GM10266 (cell line): Measurements from ENCODE around the gene TSFM.

Source experiments
- DNase-seq: peaks from one replicate; pipeline ENCODE4 v3.0.0; 2012; ENCODE audit errors: extremely low spot score
- CTCF ChIP-seq: IDR thresholded peaks from 2 replicates; pipeline ENCODE4 v1.5.1; 2012; ENCODE audit warnings: mild to moderate bottlenecking, low read depth; ENCODE audit not compliant: control insufficient read depth, insufficient read depth; ENCODE audit errors: missing control alignments

TSFM gene

DNA sequence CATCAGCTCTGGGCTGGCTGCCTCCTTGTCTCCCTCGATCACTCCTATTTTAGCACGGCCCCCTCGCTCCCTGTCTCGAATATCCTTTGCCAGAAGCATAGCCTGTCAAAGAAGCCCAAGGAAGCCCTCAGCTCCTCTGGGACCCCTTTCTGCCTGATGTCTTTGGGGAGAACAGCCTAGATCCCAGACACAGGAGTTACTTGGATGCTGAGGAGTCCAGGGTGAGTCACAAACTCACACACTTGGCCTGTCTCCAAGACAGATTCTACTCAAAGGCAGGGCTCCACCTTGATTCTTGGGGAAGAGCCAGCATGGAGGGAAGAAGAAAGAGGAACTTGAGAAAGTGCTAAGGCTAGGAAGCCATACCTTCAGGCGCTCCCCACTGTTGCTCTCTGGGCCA, 27.9 kb downstream of the TSFM start:
- TF ChIP-seq CTCF, result no peak
- DNase-seq, result no peak

- no peak for TF ChIP-seq CTCF
- no peak for DNase-seq
Observed at GRCh38 chr12:57811028-57811755, 28.6 kb downstream of the TSFM start.

DNA sequence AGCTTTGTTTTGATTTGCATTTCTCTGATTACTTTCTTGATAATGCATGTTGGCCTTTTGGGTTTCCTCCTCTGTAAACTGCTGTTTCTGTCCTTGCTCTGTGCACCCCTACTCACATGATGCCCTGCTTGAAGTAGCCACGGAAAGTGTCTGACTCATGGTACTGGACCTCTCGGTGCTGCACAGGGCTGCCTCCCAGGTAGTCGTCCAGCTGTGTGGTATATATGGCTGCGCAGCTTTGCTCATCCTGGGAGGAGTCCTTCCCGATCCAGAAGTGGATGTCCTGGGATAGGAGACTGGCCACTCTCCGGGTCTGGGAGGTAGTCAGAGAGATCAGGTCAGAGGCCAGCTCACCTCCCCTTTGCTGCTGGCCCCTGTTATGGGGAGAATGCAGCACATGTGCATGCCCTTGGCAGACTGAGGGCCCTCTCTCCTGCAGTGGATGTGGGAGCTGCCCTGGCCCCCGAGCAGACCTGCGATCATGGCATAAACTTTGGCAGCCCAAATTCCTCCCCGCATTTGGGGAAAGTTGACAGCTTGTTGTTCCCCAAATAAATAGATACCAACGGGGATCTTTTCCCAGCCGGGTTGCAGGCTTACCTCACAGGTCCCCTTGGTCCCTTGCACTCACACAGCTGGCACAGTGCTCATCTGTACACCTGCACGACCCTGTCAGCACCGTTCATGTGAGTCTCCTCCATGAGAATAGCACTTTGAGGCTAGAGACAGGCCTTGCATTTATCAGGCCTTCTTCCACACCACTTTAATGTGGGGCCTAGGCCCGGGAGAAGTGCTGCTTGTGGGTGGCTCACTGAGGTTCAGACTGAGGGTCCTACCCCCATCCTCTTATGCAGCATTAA, 30.8 kb downstream of the TSFM start:
- TF ChIP-seq CTCF, result no peak
- DNase-seq, result no peak

GRCh38 chr12:57813971-57814772, 31.6 kb downstream of the TSFM start:
- DNase-seq, result no peak
- TF ChIP-seq CTCF, result no peak

DNA sequence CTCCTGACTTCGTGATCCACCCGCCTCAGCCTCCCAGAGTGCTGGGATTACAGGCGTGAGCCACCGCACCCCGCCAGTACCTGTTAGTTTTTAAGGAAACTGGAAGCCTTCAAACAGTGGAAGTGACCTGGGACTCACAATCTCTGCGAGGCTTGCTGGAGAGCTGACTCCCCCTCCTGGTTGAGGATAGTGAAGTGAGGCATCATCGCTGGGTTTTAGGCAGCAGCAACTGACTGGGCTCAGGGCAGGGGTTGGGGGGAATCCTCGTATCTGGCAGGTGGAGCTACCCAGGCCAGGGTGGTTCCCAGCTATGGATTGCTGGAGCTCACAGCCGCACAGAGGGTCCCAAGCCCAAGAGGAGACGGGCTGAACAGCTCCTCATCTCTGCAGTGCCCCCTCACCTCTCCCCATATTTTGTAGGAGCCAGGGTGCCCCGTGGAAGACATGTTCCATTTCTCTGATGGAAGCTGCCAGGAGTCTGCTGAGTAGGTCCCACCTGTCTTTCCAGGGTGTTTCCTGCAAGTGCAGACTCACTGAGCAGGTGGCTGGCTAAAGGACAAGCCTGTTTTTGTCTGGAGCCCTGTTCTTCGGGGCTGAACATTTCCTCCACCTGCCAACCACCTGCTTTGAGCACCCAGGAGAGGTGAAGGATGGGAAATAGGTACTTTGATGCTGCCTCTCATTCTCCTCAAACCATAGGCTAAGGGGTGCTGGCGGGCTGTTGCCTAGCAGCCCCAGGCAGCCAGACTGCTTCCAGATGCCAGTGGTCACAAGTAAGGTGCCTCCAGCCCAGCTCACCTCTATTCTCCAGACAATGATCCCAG, 32.8 kb downstream of the TSFM start:
- TF ChIP-seq CTCF, result no peak
- DNase-seq, result no peak

DNA sequence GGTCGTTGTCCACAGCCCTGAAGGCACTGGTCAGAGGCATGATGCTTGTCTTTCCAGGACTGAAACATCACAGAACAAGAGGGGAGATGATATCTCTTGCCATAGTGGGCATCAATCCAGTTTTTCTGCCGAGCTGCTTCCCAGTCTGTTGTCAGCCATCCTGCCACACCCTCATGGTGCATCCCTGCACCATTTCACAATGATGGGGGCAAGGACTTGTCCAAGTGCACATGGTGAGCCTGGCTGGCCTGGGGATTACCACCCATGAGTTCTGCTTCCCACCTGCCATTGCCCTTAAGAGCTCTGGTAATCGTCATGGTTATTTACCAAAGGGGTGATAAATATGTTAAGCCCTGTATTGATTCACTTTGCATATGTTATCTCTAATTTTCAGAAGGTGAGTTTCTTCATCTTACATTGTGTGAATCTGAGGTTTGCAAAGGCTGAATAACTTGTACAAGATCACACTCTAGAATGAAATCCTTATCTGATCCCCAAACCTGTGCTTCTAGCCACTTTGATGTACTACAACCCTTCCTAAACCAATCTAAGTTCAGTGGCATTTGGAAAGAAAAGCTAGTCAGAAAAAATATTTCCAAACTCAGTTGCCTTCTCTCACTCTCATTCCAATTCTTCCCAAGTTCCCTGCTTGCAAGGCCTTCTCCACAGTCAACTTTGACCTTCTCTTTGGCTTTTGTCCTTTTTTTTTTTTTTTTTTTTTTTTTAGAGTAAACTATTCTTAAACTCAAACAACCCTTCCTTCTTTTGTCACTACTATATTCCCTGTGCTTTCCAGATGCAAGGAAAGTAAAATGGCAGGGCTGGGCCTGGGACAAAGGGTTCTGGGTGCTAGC, 33.6 kb downstream of the TSFM start:
- no peak for DNase-seq
- no peak for TF ChIP-seq CTCF
